Right atrium auricular region (tissue), 2 donors: Measurements from ENCODE around the gene SRSF3. TPM values are rescaled to one million over a fixed set of nuclear protein-coding genes. Genes with fewer than 3 reads are reported as not detected.
"Not testable (repeated sequence)": the region's sequence is repeated elsewhere in the genome, so short reads cannot be mapped to it uniquely, and the experiment has no call there.

Source experiments
- DNase-seq: peaks from one replicate; pipeline ENCODE4 v3.0.0-alpha.2; 2019; ENCODE audit warnings: low spot score
- H3K27ac ChIP-seq, 2 donors: fragments of 200-600 bp; sonication (generic); 1 replicate in 1 of 2; 2 replicates in 1 of 2; pipeline ENCODE4 v1.5.1; 2016 to 2019
- H3K27me3 ChIP-seq, 2 donors: fragments of 200-600 bp; sonication (generic); one replicate each; pipeline versions ENCODE4 v1.5.1 to v1.6.0; 2017 to 2019
- H3K36me3 ChIP-seq: fragments of 200-600 bp; sonication (generic); one replicate; pipeline ENCODE4 v1.5.1; 2016
- H3K4me1 ChIP-seq, 2 donors: fragments of 200-600 bp; sonication (generic); one replicate each; pipeline versions ENCODE4 v1.5.1 to v1.6.0; 2017 to 2019
- H3K4me3 ChIP-seq, 2 donors: fragments of 200-600 bp; sonication (generic); 1 replicate in 1 of 2; 2 replicates in 1 of 2; pipeline ENCODE4 v1.5.1; 2017 to 2019; ENCODE audit warnings: mild to moderate bottlenecking in 1 of 2, moderate library complexity in 1 of 2
- H3K9me3 ChIP-seq, 2 donors: fragments of 200-600 bp; sonication (generic); one replicate each; pipeline ENCODE4 v1.5.1; 2019
- CTCF ChIP-seq, 2 donors: fragments of 200-600 bp; sonication (generic); IDR thresholded peaks; one replicate each; pipeline ENCODE4 v1.5.1; 2019; ENCODE audit warnings: antibody characterized with exemption in 2 of 2
- microRNA-seq, 2 donors: library from miRNA; unstranded; fragments of <30 nt; microRNA quantifications; one replicate each; pipeline ENCODE4, GENCODE V29; 2016 to 2017; ENCODE audit warnings: borderline number of aligned reads in 2 of 2, borderline replicate concordance in 1 of 2
- total RNA-seq, 2 donors: library from RNA; depleted of rRNA; stranded (reverse); fragments of >200 nt; gene quantifications; one replicate each; pipeline ENCODE4 v1.1.0, GENCODE V29; 2016

SRSF3 gene
- total RNA-seq, 2 donors from 2014 or later, result 51.4 to 97.2 TPM

GRCh38 chr6:36650848-36651478 lies 56.8 kb downstream of the SRSF3 start:
- Histone ChIP-seq H3K4me1 (no peaks in the 10 kb centered on the region), H3K4me3 (no peak overlapping the region), H3K36me3 (no peaks in the 10 kb centered on the region), H3K27me3 (no peaks in the 10 kb centered on the region), H3K27ac (no peak overlapping the region), H3K9me3 (no peaks in the 10 kb centered on the region)
- TF ChIP-seq CTCF (IDR thresholded peaks at IDR 0.05), result no peak
- DNase-seq, result no peak

GRCh38 chr6:36651659-36652379 lies 57.7 kb downstream of the SRSF3 start:
- H3K9me3 ChIP-seq, result no peaks in the 10 kb centered on the region
- H3K36me3 ChIP-seq, result no peaks in the 10 kb centered on the region
- H3K4me3 ChIP-seq, result no peak overlapping the region
- H3K27me3 ChIP-seq, result no peaks in the 10 kb centered on the region
- no peak for DNase-seq
- no peaks in the 10 kb centered on the region for H3K4me1 ChIP-seq
- TF ChIP-seq CTCF (IDR thresholded peaks at IDR 0.05), result no peak
- no peak overlapping the region for H3K27ac ChIP-seq

GRCh38 chr6:36654469-36654868 lies 60.3 kb downstream of the SRSF3 start:
- not testable (repeated sequence) for DNase-seq, H3K4me3 ChIP-seq, H3K36me3 ChIP-seq, H3K9me3 ChIP-seq, H3K27ac ChIP-seq, H3K27me3 ChIP-seq, H3K4me1 ChIP-seq

Small RNA genes within 50 kb of the gene (microRNA-seq; reads per million reads assigned to microRNA genes)
- 0 reads per million in 2 donors for gene MIR3925

Other genes starting within 250 kb of the SRSF3 start
- gene ETV7, start 206.7 kb upstream of the SRSF3 start, total RNA-seq, result under 1 TPM; 0.33 to 0.43 TPM
- gene PXT1, start 151.5 kb upstream of the SRSF3 start, total RNA-seq, result under 1 TPM in 1 of 2 donors, not detected in 1; 0.24 TPM
- 10 to 100 TPM; 26.3 to 34.5 TPM for gene KCTD20, start 151.4 kb upstream of the SRSF3 start, total RNA-seq
- 10 to 100 TPM; 16.1 to 17.6 TPM for gene STK38, start 46.9 kb upstream of the SRSF3 start, total RNA-seq
- gene CDKN1A, start 84.4 kb downstream of the SRSF3 start, total RNA-seq, result 100 to 1,000 TPM in 1 of 2 donors, 10 to 100 TPM in 1; 63.8 to 128 TPM
- gene RAB44, start 103.5 kb downstream of the SRSF3 start, total RNA-seq, result under 1 TPM in 1 of 2 donors, not detected in 1; 0.12 TPM
- 10 to 100 TPM; 36.7 to 47.4 TPM for gene CPNE5, start 245.1 kb downstream of the SRSF3 start, total RNA-seq